GM12878 (cell line): ENCODE data around the gene PIP4K2A. TPM values are rescaled to one million over a fixed set of nuclear protein-coding genes. Genes with fewer than 3 reads are reported as not detected.

Source experiments
- ATAC-seq: fragments of 200-7000 bp; cut with Tn5 transposase; 3 replicates; pipeline ENCODE4 v1.9.1; 2020; ENCODE audit warnings: mild to moderate bottlenecking, moderate library complexity
- BruUV-seq: library from RNA; stranded (reverse); fragments of 400-500 nt; replicated peaks from 2 replicates; lab custom pipeline; 2021; lab: Mats Ljungman, UMichigan
- CTCF ChIA-PET: fragments of 300-600 bp; sonication (Branson Sonifier 250); formaldehyde crosslinking; extraction: SDS; loops from one replicate; lab custom pipeline; 2021; ENCODE audit warnings: inconsistent platforms; lab: Yijun Ruan, JAX
- POLR2A ChIA-PET: fragments of 350-600 bp; formaldehyde crosslinking; extraction: SDS; loops from one replicate; lab custom pipeline; 2021; ENCODE audit warnings: inconsistent platforms; lab: Charles Lee
- RAD21 ChIA-PET: fragments of 300-600 bp; sonication (Branson Sonifier 250); formaldehyde crosslinking; loops from one replicate; lab custom pipeline; 2023; ENCODE audit warnings: antibody characterized with exemption; ENCODE audit not compliant: unreplicated experiment; lab: Charles Lee
- SMC1A ChIA-PET: fragments of 300-600 bp; sonication (Branson Sonifier 250); formaldehyde crosslinking; loops from one replicate; lab custom pipeline; 2023; ENCODE audit not compliant: unreplicated experiment, uncharacterized antibody; lab: Charles Lee
- DNase-seq: peaks from one replicate; pipeline ENCODE4 v3.0.0-alpha.2; 2011; ENCODE audit warnings: low read depth, low spot score
- FAIRE-seq: peaks from 3 replicates; lab custom pipeline; 2011; peaks lifted over from hg19 to GRCh38; lab: Jason Lieb, UNC
- H2AFZ ChIP-seq: 2 replicates; pipeline ENCODE4 v1.6.0; 2011; ENCODE audit warnings: low read depth, low read length, control low read depth; ENCODE audit not compliant: control insufficient read depth
- H3K27ac ChIP-seq: 2 replicates; pipeline ENCODE4 v1.5.1; 2011; ENCODE audit warnings: control low read depth; ENCODE audit not compliant: control insufficient read depth, insufficient read depth
- H3K27me3 ChIP-seq, 2 experiments: replicated peaks in 1 of 2; 2 replicates each; pipeline versions ENCODE4 v1.6.0 to v1.6.1; 2011; ENCODE audit warnings: low read length in 1 of 2; ENCODE audit not compliant: control insufficient read depth in 2 of 2, insufficient read depth in 2 of 2
- H3K36me3 ChIP-seq, 2 experiments: 2 replicates each; pipeline ENCODE4 v1.5.1; 2011; ENCODE audit warnings: low read length in 1 of 2; ENCODE audit not compliant: control insufficient read depth in 2 of 2, insufficient read depth in 2 of 2
- H3K4me1 ChIP-seq: 2 replicates; pipeline ENCODE4 v1.6.1; 2011; ENCODE audit warnings: mild to moderate bottlenecking, low read length, moderate library complexity, mixed read lengths; ENCODE audit not compliant: control insufficient read depth, insufficient read depth
- H3K4me2 ChIP-seq: 2 replicates; pipeline ENCODE4 v1.6.0; 2011; ENCODE audit warnings: control low read depth; ENCODE audit not compliant: control insufficient read depth, insufficient read depth
- H3K4me3 ChIP-seq: fragments of 200-600 bp; sonication (generic); 2 replicates; pipeline ENCODE4 v1.5.1; 2016
- H3K79me2 ChIP-seq: 2 replicates; pipeline ENCODE4 v1.6.0; 2011; ENCODE audit warnings: low read length; ENCODE audit not compliant: control insufficient read depth, insufficient read depth
- H3K9ac ChIP-seq: 2 replicates; pipeline ENCODE4 v1.8.0; 2011; ENCODE audit warnings: low read length, control low read depth, mixed read lengths; ENCODE audit not compliant: control insufficient read depth, insufficient read depth
- H3K9me3 ChIP-seq: replicated peaks from 3 replicates; pipeline ENCODE4 v1.5.1; 2011; ENCODE audit warnings: mild to moderate bottlenecking, low read length; ENCODE audit not compliant: control insufficient read depth, insufficient read depth
- H4K20me1 ChIP-seq: 2 replicates; pipeline ENCODE4 v1.6.0; 2011; ENCODE audit not compliant: control insufficient read depth, insufficient read depth
- CHD1 ChIP-seq: IDR thresholded peaks from 2 replicates; pipeline ENCODE4 v1.6.1; 2012; ENCODE audit warnings: low read depth, low read length, improper control_type of control experiment
- MEF2A ChIP-seq: IDR thresholded peaks from 2 replicates; pipeline ENCODE4 v1.6.1; 2011; ENCODE audit warnings: low read depth, mild to moderate bottlenecking, low read length, moderate library complexity; ENCODE audit not compliant: insufficient read depth
- PAX8 ChIP-seq: fragments of 450-650 bp; IDR thresholded peaks from 2 replicates; pipeline ENCODE4 v1.6.1; 2017; ENCODE audit warnings: mild to moderate bottlenecking, moderate library complexity
- POLR2A ChIP-seq: IDR thresholded peaks from 2 replicates; pipeline ENCODE4 v1.6.1; 2011; ENCODE audit warnings: low read depth, mild to moderate bottlenecking, low read length
- RB1 ChIP-seq: fragments of 450-650 bp; formaldehyde crosslinking; IDR thresholded peaks from 2 replicates; pipeline ENCODE4 v1.6.1; 2017; ENCODE audit warnings: mild to moderate bottlenecking, borderline replicate concordance
- RUNX3 ChIP-seq: IDR thresholded peaks from 2 replicates; pipeline ENCODE4 v1.6.1; 2012; ENCODE audit warnings: low read length, inconsistent platforms
- TARDBP ChIP-seq: IDR thresholded peaks from 2 replicates; pipeline ENCODE4 v1.6.1; 2016; ENCODE audit warnings: borderline replicate concordance
- WGBS: methylation state at CpG from one replicate; pipeline ENCODE4 v1.1.6; 2016; ENCODE audit warnings: low lambda C conversion rate; ENCODE audit not compliant: insufficient replicate concordance, insufficient coverage; ENCODE audit errors: missing lambda C conversion rate; 5-methylcytosine and 5-hydroxymethylcytosine counted together
- in situ Hi-C: fragments of 300-500 bp; cut with MboI; formaldehyde crosslinking; loops from 9 replicates; pipeline ENCODE4 v1.14.3; 2018; ENCODE audit warnings: mixed read lengths
- intact Hi-C: fragments of 100-400 bp; cut with micrococcal nuclease; formaldehyde crosslinking; loops from one replicate; pipeline ENCODE4 v1.14.2; 2022; ENCODE audit not compliant: unreplicated experiment
- polyA plus RNA-seq, 11 experiments: library from polyadenylated mRNA; depleted of rRNA in 4 of 11; unstranded in 6 of 11; stranded (reverse) in 5 of 11; fragments of >200 nt; fragmentation: Nextera tagmentation in 4 of 11; fragmentation: Illumina TruSeq in 1 of 11; extraction: Ambion mirVana in 4 of 11; extraction: Trizol in 1 of 11; gene quantifications; 1 replicate in 1 of 11; 2 replicates in 10 of 11; pipeline versions ENCODE4 v1.2.1 to v1.2.3, GENCODE V29; 2011 to 2016; ENCODE audit warnings: inconsistent platforms in 2 of 11, missing spikeins in 2 of 11, low read depth in 1 of 11
- total RNA-seq, 4 experiments: library from RNA; depleted of rRNA in 3 of 4; stranded (reverse); fragments of >200 nt in 3 of 4; fragmentation: Illumina TruSeq in 1 of 4; extraction: Trizol in 1 of 4; gene quantifications; 2 replicates each; pipeline versions ENCODE4 v1.2.1 to v1.2.3, GENCODE V29; 2013 to 2021

PIP4K2A gene
- total and polyA plus RNA-seq, 10 of the 15 experiments (the other 5 are each of a cell fraction or from before 2014, with no cell fraction given): 54.3 to 139 (median 84.4) TPM

DNA sequence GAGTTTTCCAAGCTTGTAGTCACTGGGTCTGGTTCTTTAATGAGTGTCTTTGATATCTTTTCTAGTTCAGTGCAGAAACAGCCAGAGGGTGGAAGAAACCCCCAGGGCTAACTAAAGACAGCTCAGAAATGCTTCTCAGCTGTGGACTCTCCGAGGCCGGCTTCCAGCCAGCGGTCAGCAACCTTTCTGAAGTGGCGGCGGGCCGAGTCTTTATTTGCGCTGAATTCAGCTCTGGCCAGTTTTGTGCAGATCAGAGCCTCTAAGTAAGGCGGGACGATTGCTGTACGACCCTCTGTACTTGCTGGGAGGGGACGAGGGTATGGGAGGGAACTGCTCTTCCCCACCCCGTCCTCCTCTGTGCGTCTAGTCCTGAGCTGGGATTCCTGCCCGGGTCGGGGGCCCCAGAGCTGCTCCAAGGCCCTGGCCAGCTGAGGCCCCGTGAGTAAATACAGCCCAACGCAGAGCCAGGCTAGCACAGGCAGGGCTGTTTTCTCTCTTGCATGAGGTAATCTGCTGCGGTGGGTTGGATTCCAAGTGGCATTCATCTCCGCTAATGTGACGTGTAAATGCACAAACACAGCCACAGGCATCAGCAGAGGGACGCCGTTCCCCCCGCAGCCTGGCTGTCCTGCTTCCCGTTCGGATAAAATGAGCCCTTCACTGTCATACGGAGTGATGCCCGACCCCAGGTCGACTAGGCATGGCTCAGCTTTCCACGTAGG, 159.8 kb downstream of the PIP4K2A start:
- Histone ChIP-seq H3K4me3 (no peak overlapping the region), H3K27me3 (no peaks in the 10 kb centered on the region), H2AFZ (no peak overlapping the region), H3K27ac (no peak overlapping the region), H3K79me2 (no peaks in the 10 kb centered on the region), H3K4me1 (no peaks in the 10 kb centered on the region), H3K9me3 (no peaks in the 10 kb centered on the region), H3K4me2 (no peak overlapping the region), H4K20me1 (no peaks in the 10 kb centered on the region; the same call in 1 of the 2 replicates), H3K9ac (no peak overlapping the region), H3K36me3 (peaks cover 12 to 23% of the 10 kb centered on the region in 2 experiments)
- TF ChIP-seq POLR2A (0 out of 2 replicates have a peak, but pooled peaks have one; percentile 21), CHD1 (no peak), RUNX3 (no peak), TARDBP (no peak), PAX8 (no peak), MEF2A (no peak), RB1 (no peak)
- DNase-seq: no peak
- ATAC-seq: no peak
- RAD21 ChIA-PET: no interaction called here
- CTCF ChIA-PET: interaction anchor here (1.2 kb wide), 1 partner anchor 558 kb away, joined by 3 read pairs; no protein-coding TSS in a partner anchor
- POLR2A ChIA-PET: interaction anchor here (0.5 kb wide), 1 partner anchor 575 kb away, joined by 3 read pairs; no protein-coding TSS in a partner anchor
- SMC1A ChIA-PET: interaction anchor here (1.4 kb wide), 1 partner anchor 69 kb away, joined by 5 read pairs; no protein-coding TSS in a partner anchor
- in situ Hi-C loops (no loop called here), intact Hi-C loops (loop anchor here (5.0 kb wide), 1 partner anchor 433 kb away; no protein-coding TSS in a partner anchor)
- no TSS peak for BruUV-seq
- FAIRE-seq: no peak
- WGBS: 97% methylated on average over 29 of the region's 29 CpGs
